Vagina (tissue), 2 donors: Measurements from ENCODE around the gene HTR3A. TPM values are rescaled to one million over a fixed set of nuclear protein-coding genes. Genes with fewer than 3 reads are reported as not detected.

Source experiments
- DNase-seq, 2 donors: peaks; one replicate each; pipeline ENCODE4 v3.0.0-alpha.2; 2017; ENCODE audit errors: extremely low spot score in 2 of 2
- H3K27ac ChIP-seq: fragments of 200-600 bp; sonication (generic); one replicate; pipeline ENCODE4 v1.5.1; 2019
- H3K27me3 ChIP-seq: fragments of 200-600 bp; sonication (generic); one replicate; pipeline ENCODE4 v1.5.1; 2019
- H3K36me3 ChIP-seq, 2 donors: fragments of 200-600 bp; sonication (generic); one replicate each; pipeline ENCODE4 v1.5.1; 2017 to 2019
- H3K4me1 ChIP-seq: fragments of 200-600 bp; sonication (generic); one replicate; pipeline ENCODE4 v1.5.1; 2019
- H3K4me3 ChIP-seq, 2 donors: fragments of 200-600 bp; sonication (generic); 1 replicate in 1 of 2; 2 replicates in 1 of 2; pipeline ENCODE4 v1.5.1; 2016 to 2019
- H3K9me3 ChIP-seq: fragments of 200-600 bp; sonication (generic); one replicate; pipeline ENCODE4 v1.5.1; 2019
- POLR2A ChIP-seq, 2 donors: fragments of 450-650 bp; IDR thresholded peaks; one replicate each; pipeline ENCODE4 v1.6.1; 2017; ENCODE audit warnings: antibody characterized with exemption in 2 of 2, mild to moderate bottlenecking in 2 of 2, moderate library complexity in 2 of 2
- POLR2AphosphoS5 ChIP-seq, 2 donors: sonication (generic); formaldehyde crosslinking; IDR thresholded peaks; one replicate each; pipeline ENCODE4 v1.9.0; 2017; ENCODE audit warnings: antibody characterized with exemption in 2 of 2, mild to moderate bottlenecking in 2 of 2, low read depth in 1 of 2; ENCODE audit not compliant: insufficient read depth in 1 of 2
- intact Hi-C: fragments of 100-400 bp; cut with DNase I; formaldehyde crosslinking; loops from one replicate; pipeline ENCODE4 v1.15.1; 2023
- total RNA-seq: library from RNA; depleted of rRNA; stranded (reverse); fragments of >200 nt; gene quantifications from one replicate; pipeline ENCODE4 v1.2.3, GENCODE V29; 2016
- TF ChIP-seq, protein P1 (sequence below), 3 experiments: fragments of 450-650 bp in 2 of 3; fragments of 200-600 bp in 1 of 3; sonication (generic) in 1 of 3; IDR thresholded peaks; one replicate each; pipeline ENCODE4 v1.5.1; 2017 to 2019; ENCODE audit warnings: antibody characterized with exemption in 3 of 3, mild to moderate bottlenecking in 2 of 3, moderate library complexity in 2 of 3

The HTR3A gene
- total RNA-seq, 1 donor from 2014 or later, result not detected

DNA sequence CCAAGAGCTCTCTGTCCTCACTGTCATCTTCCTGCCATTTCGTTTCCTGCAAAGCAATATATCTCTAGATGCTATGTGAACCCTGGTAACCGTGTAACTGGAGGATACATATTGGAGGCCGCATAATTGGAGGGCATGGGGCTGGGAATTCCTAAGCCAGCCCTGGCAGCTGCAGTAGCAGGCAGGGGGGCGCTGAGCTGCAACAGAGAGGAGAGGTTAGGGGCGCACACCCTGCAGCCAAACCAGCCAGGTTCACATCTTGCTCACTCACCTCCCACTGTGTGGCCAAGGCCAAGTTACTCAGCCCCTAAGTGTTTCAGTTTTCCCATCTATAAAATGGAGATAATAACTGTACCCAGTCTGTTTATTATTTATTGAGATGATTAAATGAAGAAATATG, 44.7 kb downstream of the HTR3A start:
- Histone ChIP-seq H3K4me3 (no peak overlapping the region), H3K9me3 (no peaks in the 10 kb centered on the region), H3K4me1 (no peaks in the 10 kb centered on the region), H3K27me3 (no peaks in the 10 kb centered on the region), H3K27ac (no peak overlapping the region), H3K36me3 (no peaks in the 10 kb centered on the region)
- no peak for DNase-seq
- TF ChIP-seq, protein P1, sequence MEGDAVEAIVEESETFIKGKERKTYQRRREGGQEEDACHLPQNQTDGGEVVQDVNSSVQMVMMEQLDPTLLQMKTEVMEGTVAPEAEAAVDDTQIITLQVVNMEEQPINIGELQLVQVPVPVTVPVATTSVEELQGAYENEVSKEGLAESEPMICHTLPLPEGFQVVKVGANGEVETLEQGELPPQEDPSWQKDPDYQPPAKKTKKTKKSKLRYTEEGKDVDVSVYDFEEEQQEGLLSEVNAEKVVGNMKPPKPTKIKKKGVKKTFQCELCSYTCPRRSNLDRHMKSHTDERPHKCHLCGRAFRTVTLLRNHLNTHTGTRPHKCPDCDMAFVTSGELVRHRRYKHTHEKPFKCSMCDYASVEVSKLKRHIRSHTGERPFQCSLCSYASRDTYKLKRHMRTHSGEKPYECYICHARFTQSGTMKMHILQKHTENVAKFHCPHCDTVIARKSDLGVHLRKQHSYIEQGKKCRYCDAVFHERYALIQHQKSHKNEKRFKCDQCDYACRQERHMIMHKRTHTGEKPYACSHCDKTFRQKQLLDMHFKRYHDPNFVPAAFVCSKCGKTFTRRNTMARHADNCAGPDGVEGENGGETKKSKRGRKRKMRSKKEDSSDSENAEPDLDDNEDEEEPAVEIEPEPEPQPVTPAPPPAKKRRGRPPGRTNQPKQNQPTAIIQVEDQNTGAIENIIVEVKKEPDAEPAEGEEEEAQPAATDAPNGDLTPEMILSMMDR (IDR thresholded peaks at IDR 0.05), result no peak
- TF ChIP-seq POLR2AphosphoS5 (IDR thresholded peaks at IDR 0.05; ENCODE audit: insufficient read depth in 1 of 2, low read depth in 1 of 2) (no peak), POLR2A (IDR thresholded peaks at IDR 0.05) (no peak)
- intact Hi-C loops, result no loop called here

DNA sequence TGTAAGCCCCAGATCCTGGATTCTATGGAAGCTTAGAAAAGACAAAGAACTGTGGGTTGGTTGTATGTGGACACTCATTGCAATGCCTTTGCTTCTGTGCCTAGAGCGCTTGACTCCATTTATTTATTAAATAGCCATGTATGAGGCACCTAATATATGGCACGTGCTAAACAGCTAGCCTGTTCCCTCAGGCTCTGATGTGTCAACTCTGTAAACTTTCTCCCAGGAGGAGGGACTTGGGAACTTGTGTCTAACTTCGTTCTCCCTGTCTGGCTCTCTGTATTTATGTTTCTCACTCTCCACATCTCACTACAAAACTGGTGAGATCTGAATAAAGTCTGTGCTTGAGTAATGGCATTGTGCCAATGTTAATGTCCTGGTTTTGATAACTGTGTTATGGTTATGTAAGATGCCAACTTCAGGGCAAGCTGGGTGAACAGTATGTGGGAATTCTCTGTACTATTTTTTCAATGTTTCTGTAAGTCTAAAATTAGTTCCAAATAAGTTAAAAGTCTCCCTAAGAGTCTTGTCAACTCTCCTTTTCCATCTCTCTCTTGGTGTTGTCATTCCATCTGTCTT, 50.5 kb downstream of the HTR3A start:
- Histone ChIP-seq H3K36me3 (no peaks in the 10 kb centered on the region), H3K9me3 (no peaks in the 10 kb centered on the region), H3K27ac (no peak overlapping the region), H3K4me1 (no peaks in the 10 kb centered on the region), H3K4me3 (no peak overlapping the region), H3K27me3 (no peaks in the 10 kb centered on the region)
- TF ChIP-seq POLR2AphosphoS5 (IDR thresholded peaks at IDR 0.05; ENCODE audit: insufficient read depth in 1 of 2, low read depth in 1 of 2) (no peak), POLR2A (IDR thresholded peaks at IDR 0.05) (no peak)
- TF ChIP-seq, protein P1 (IDR thresholded peaks at IDR 0.05), result no peak
- DNase-seq, result no peak
- intact Hi-C loops, result no loop called here

DNA sequence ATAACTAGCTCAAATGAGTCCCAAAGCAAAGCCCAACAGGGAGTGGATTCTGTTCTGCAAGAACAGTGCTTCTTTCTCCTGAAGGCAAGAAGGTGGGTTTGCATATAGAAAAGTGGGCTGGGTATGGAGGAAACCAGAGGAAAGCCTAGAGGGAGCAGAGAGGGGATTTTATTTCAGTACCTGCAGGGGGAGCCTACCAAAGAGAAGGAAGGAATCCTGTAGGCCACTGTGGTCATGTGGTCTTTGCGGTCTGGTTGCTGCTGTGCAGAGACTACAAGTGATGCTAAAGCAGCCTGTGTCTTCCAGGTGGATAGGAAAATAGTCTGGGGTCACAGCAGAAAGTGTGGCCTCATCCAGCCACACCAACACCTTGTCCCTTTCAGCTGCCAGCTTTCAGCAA, 51.4 kb downstream of the HTR3A start:
- H3K4me1 ChIP-seq, result no peaks in the 10 kb centered on the region
- intact Hi-C loops, result no loop called here
- H3K4me3 ChIP-seq, result no peak overlapping the region
- H3K36me3 ChIP-seq, result no peaks in the 10 kb centered on the region
- no peaks in the 10 kb centered on the region for H3K9me3 ChIP-seq
- no peak for DNase-seq
- H3K27me3 ChIP-seq, result no peaks in the 10 kb centered on the region
- H3K27ac ChIP-seq, result no peak overlapping the region
- TF ChIP-seq POLR2AphosphoS5 (IDR thresholded peaks at IDR 0.05; ENCODE audit: insufficient read depth in 1 of 2, low read depth in 1 of 2), result no peak
- TF ChIP-seq, protein P1 (IDR thresholded peaks at IDR 0.05), result no peak
- no peak for TF ChIP-seq POLR2A (IDR thresholded peaks at IDR 0.05)

DNA sequence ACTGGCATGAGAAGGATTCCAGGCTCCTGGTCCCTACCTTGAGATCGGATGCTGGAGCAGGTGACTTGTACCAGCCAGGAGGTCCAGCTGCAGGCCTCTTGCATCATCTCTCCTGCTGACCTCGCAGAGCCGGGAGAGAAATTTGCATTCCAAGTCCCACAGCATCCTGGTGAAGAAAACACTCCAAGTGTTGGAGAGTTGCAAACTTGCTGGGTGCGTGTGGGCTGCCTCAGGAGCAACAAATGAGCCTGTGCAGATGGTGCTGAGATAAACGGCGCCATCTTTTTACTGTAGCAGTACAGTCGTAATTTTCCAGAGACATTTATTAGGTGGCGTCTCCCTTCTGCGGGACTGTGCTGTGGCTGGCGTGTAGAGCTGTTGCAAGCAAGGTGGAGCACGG, 52.5 kb downstream of the HTR3A start:
- no peaks in the 10 kb centered on the region for H3K9me3 ChIP-seq

DNA sequence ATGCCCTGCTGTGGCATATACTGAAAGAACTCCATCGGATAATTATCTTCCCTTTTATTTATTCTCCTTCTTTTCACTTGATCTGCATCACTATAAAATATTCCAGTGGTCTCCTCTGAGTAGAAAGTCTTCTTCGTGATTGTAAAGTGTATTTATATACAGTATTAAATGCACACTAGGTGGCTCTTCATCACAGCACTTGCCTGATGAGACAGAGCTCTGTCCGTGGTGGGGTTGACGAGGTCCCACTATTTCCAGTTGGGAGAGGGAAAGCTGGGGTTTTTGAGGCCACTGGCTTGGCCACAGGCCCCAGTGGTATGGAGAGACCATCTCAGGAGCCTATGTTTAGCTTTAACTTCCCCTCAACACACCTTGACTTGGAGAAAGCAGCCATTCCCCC, 53.0 kb downstream of the HTR3A start:
- no peak overlapping the region for H3K27ac ChIP-seq
- no peaks in the 10 kb centered on the region for H3K27me3 ChIP-seq
- H3K9me3 ChIP-seq, result no peaks in the 10 kb centered on the region
- no peak overlapping the region for H3K4me3 ChIP-seq
- no peak for DNase-seq
- intact Hi-C loops, result no loop called here
- H3K36me3 ChIP-seq, result no peaks in the 10 kb centered on the region
- no peaks in the 10 kb centered on the region for H3K4me1 ChIP-seq
- no peak for TF ChIP-seq POLR2AphosphoS5 (IDR thresholded peaks at IDR 0.05; ENCODE audit: insufficient read depth in 1 of 2, low read depth in 1 of 2)
- TF ChIP-seq, protein P1 (IDR thresholded peaks at IDR 0.05), result no peak
- TF ChIP-seq POLR2A (IDR thresholded peaks at IDR 0.05), result no peak

More for the DNA sequence above, 52.5 kb downstream of the HTR3A start:
- H3K27ac ChIP-seq, result no peak overlapping the region
- DNase-seq, result no peak
- intact Hi-C loops, result no loop called here
- TF ChIP-seq, protein P1 (IDR thresholded peaks at IDR 0.05), result no peak
- no peak for TF ChIP-seq POLR2A (IDR thresholded peaks at IDR 0.05)
- no peak for TF ChIP-seq POLR2AphosphoS5 (IDR thresholded peaks at IDR 0.05; ENCODE audit: insufficient read depth in 1 of 2, low read depth in 1 of 2)
- H3K4me1 ChIP-seq, result no peaks in the 10 kb centered on the region
- no peaks in the 10 kb centered on the region for H3K27me3 ChIP-seq
- H3K4me3 ChIP-seq, result no peak overlapping the region
- H3K36me3 ChIP-seq, result no peaks in the 10 kb centered on the region
